ENCODE measurements around the gene DTD2.

The DTD2 gene

DNA sequence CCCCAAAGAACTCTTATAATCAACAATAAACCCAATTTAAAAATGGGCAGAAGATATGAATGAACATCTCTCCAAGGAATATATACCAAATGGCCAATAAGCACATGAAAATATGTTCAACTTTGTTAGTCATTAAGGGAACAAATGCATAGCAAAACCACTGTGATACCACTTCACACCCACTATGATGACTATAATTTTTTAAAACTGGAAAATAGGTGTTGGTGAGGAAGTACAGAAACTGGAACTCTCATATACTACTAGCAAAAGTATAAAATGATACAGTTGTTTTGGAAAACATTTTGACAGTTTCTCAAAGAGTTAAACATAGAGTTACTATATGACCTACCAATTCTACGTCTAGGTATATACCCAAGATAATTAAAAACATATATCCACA is 27.5 kb downstream of the DTD2 start:
- no peak overlapping the region for H3K4me3 ChIP-seq (replicated peaks; ENCODE audit: low read depth, low read length)
- TF ChIP-seq CTCF (IDR thresholded peaks at IDR 0.05; ENCODE audit: low read depth, low read length, missing control alignments), result no peak
- no peak for DNase-seq (ENCODE audit: extremely low read depth, low read depth)

GRCh38 chr14:31428011-31428410 is 29.3 kb downstream of the DTD2 start:
- TF ChIP-seq CTCF (IDR thresholded peaks at IDR 0.05; ENCODE audit: low read depth, low read length, missing control alignments), result no peak
- no peak for DNase-seq (ENCODE audit: extremely low read depth, low read depth)
- no peak overlapping the region for H3K4me3 ChIP-seq (replicated peaks; ENCODE audit: low read depth, low read length)

DNA sequence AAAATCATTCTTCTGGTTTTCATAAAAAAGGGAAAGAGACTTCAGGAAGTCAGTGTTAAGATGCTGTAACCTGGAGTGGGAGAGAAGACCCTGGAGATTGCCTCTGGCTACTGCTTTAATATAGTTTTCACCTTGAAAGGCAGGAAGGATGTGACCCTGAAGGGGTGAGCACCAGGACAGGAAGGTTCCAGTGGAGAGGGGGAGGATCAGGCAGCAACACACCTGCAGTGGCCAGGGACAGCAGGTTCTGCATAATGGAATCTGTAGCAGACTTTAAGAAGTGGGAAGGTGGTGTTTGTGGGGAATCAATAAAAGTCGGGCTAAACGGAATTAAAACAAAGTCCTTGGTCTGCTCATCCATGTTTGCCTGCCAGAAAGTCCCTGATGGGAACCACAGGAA is 30.6 kb downstream of the DTD2 start:
- no peak overlapping the region for H3K4me3 ChIP-seq (replicated peaks; ENCODE audit: low read depth, low read length)
- TF ChIP-seq CTCF (IDR thresholded peaks at IDR 0.05; ENCODE audit: low read depth, low read length, missing control alignments), result no peak
- DNase-seq (ENCODE audit: extremely low read depth, low read depth), result no peak

GRCh38 chr14:31425905-31426304 is 31.4 kb downstream of the DTD2 start:
- DNase-seq (ENCODE audit: extremely low read depth, low read depth), result no peak
- no peak overlapping the region for H3K4me3 ChIP-seq (replicated peaks; ENCODE audit: low read depth, low read length)
- no peak for TF ChIP-seq CTCF (IDR thresholded peaks at IDR 0.05; ENCODE audit: low read depth, low read length, missing control alignments)

DNA sequence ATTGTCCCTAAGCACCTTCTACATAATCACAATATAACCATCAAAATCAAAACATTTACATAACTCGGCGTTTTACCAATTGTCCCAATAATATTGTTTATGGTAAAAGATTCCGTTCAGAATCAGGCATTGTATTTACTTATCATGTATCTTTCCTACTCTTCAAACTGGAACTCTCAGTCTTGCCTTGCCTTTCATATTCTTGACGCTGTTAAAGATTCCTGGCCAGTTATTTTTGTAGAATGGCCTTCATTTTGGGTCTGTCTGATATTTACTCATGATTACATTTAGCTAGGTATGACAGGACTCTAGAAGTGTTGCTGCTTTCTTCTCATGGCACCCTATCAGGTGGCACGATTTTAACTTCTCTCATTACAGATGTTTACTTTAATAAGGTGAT is 36.1 kb downstream of the DTD2 start:
- peak overlapping the region; percentile 97; the same call in 1 of the 2 replicates for H3K4me3 ChIP-seq (replicated peaks; ENCODE audit: low read depth, low read length)
- TF ChIP-seq CTCF (IDR thresholded peaks at IDR 0.05; ENCODE audit: low read depth, low read length, missing control alignments), result no peak
- DNase-seq (ENCODE audit: extremely low read depth, low read depth), result no peak

DNA sequence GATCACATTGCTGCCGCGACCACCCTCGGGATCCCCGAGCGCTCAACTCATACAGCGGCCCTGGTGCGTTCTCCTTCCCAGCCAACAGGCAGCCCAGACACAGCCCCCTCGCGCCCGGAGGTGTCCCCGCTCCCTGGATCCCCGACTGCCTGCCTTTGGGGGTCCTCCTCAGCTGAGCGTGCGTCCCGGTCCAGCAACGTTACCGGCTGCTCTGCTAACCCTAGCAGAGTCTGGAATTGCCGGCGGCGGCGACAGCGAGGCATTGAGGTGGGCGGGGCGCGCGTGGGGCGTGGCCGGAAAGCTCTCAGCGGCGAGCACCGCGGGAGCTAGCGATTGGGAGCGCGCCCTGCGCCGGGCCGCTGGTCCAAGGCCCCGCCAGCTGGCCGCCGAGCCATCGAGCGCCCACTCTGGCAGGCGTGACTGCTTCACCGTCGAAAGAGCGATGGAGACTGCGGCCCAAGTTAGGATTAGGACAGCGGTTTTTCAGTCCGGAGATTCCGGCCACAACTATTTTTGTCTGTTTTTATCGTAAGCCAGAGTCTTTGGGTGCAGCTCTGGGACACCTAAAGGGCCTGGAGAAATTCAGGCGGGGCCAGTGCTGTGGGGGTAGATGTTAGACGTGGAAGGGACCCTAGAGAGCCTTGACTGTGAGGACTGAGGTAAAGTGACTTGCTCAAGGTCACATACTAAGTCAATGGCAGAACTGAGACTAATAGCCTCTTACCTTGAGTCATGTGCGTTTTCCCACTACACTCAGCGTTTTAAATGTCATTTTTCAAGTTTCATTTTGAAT is 36.8 kb downstream of the DTD2 start, which contains the start of gene HEATR5A:
HEATR5A (minus strand) TSS at position 232 of the 793 bp plus-strand sequence. CDS start 17,575 bp downstream, outside the sequence.
- peak; percentile 65 for DNase-seq (ENCODE audit: extremely low read depth, low read depth)
- H3K4me3 ChIP-seq (replicated peaks; ENCODE audit: low read depth, low read length), result peak within 1 kb of the TSS; percentile 97
- TF ChIP-seq CTCF (IDR thresholded peaks at IDR 0.05; ENCODE audit: low read depth, low read length, missing control alignments), result no peak

All from HFF-Myc (cell line).